Liver (tissue), 9 donors: ENCODE measurements around the gene SKAP1. TPM values are rescaled to one million over a fixed set of nuclear protein-coding genes. Genes with fewer than 3 reads are reported as not detected.
"Not testable (repeated sequence)": the region's sequence is repeated elsewhere in the genome, so short reads cannot be mapped to it uniquely, and the experiment has no call there.

Experiments used
- DNase-seq: peaks from one replicate; pipeline ENCODE4 v3.0.0-alpha.2; 2017; ENCODE audit warnings: low spot score
- H3K27ac ChIP-seq, 2 donors: one replicate each; pipeline ENCODE4 v1.7.0; 2013; ENCODE audit warnings: inconsistent platforms in 2 of 2, low read length in 2 of 2, control low read depth in 1 of 2, low read depth in 1 of 2, mild to moderate bottlenecking in 1 of 2
- H3K27me3 ChIP-seq, 4 donors: one replicate each; pipeline versions ENCODE4 v1.6.1 to v1.7.0; 2013; ENCODE audit warnings: low read length in 3 of 4, inconsistent platforms in 1 of 4, mild to moderate bottlenecking in 1 of 4, moderate library complexity in 1 of 4; ENCODE audit not compliant: control insufficient read depth in 4 of 4, insufficient read depth in 4 of 4
- H3K36me3 ChIP-seq, 4 donors: one replicate each; pipeline versions ENCODE4 v1.6.1 to v1.7.0; 2013; ENCODE audit warnings: low read length in 3 of 4, mild to moderate bottlenecking in 3 of 4, low read depth in 1 of 4, moderate library complexity in 1 of 4; ENCODE audit not compliant: control insufficient read depth in 4 of 4, insufficient read depth in 3 of 4
- H3K4me1 ChIP-seq, 4 donors: one replicate each; pipeline versions ENCODE4 v1.6.1 to v1.7.0; 2013; ENCODE audit warnings: low read length in 3 of 4, mild to moderate bottlenecking in 3 of 4, moderate library complexity in 1 of 4; ENCODE audit not compliant: control insufficient read depth in 4 of 4, insufficient read depth in 4 of 4
- H3K4me3 ChIP-seq, 3 donors: one replicate each; pipeline versions ENCODE4 v1.6.1 to v1.7.0; 2013; ENCODE audit warnings: low read length in 3 of 3, control low read depth in 1 of 3, low read depth in 1 of 3, mild to moderate bottlenecking in 1 of 3
- H3K9ac ChIP-seq, 2 donors: one replicate each; pipeline ENCODE4 v1.7.0; 2013; ENCODE audit warnings: low read length in 2 of 2, mild to moderate bottlenecking in 2 of 2, moderate library complexity in 2 of 2, control low read depth in 1 of 2, low read depth in 1 of 2
- H3K9me3 ChIP-seq, 4 donors: one replicate each; pipeline versions ENCODE4 v1.6.1 to v1.7.0; 2013; ENCODE audit warnings: low read length in 3 of 4; ENCODE audit not compliant: control insufficient read depth in 4 of 4
- EGR1 ChIP-seq, 2 donors: IDR thresholded peaks; 2 replicates each; pipeline ENCODE4 v1.6.1; 2016 to 2018; ENCODE audit warnings: antibody characterized with exemption in 2 of 2, low read depth in 2 of 2
- FOXA1 ChIP-seq: IDR thresholded peaks from 2 replicates; pipeline ENCODE4 v1.6.1; 2016; ENCODE audit warnings: antibody characterized with exemption
- FOXA2 ChIP-seq: IDR thresholded peaks from 2 replicates; pipeline ENCODE4 v1.6.1; 2016; ENCODE audit warnings: antibody characterized with exemption
- GABPA ChIP-seq, 2 donors: IDR thresholded peaks in 1 of 2; conservative IDR thresholded peaks in 1 of 2; 2 replicates each; pipeline ENCODE4 v1.6.1; 2016; ENCODE audit warnings: antibody characterized with exemption in 2 of 2, mild to moderate bottlenecking in 1 of 2, moderate library complexity in 1 of 2
- HNF4A ChIP-seq, 2 donors: conservative IDR thresholded peaks; 2 replicates each; pipeline ENCODE4 v1.6.1; 2016; ENCODE audit warnings: antibody characterized with exemption in 2 of 2, mild to moderate bottlenecking in 2 of 2
- HNF4G ChIP-seq: IDR thresholded peaks from 2 replicates; pipeline ENCODE4 v1.6.1; 2016; ENCODE audit warnings: antibody characterized with exemption
- JUND ChIP-seq, 2 donors: IDR thresholded peaks; 2 replicates each; pipeline ENCODE4 v1.6.1; 2016; ENCODE audit warnings: antibody characterized with exemption in 2 of 2
- RAD21 ChIP-seq, 2 donors: IDR thresholded peaks; 2 replicates each; pipeline ENCODE4 v1.6.1; 2016; ENCODE audit warnings: antibody characterized with exemption in 2 of 2, mild to moderate bottlenecking in 2 of 2
- RXRA ChIP-seq, 2 donors: IDR thresholded peaks; 2 replicates each; pipeline ENCODE4 v1.6.1; 2017 to 2018; ENCODE audit warnings: antibody characterized with exemption in 2 of 2, mild to moderate bottlenecking in 1 of 2
- SP1 ChIP-seq: IDR thresholded peaks from 2 replicates; pipeline ENCODE4 v1.6.1; 2018; ENCODE audit warnings: antibody characterized with exemption, mild to moderate bottlenecking
- TAF1 ChIP-seq: conservative IDR thresholded peaks from 2 replicates; pipeline ENCODE4 v1.6.1; 2016; ENCODE audit warnings: antibody characterized with exemption, mild to moderate bottlenecking
- YY1 ChIP-seq: IDR thresholded peaks from 2 replicates; pipeline ENCODE4 v1.6.1; 2016; ENCODE audit warnings: antibody characterized with exemption, mild to moderate bottlenecking
- WGBS: extraction: QIAGEN DNeasy Blood & Tissue Kit; methylation state at CpG from one replicate; pipeline ENCODE4 v1.1.7; 2013; 5-methylcytosine and 5-hydroxymethylcytosine counted together
- polyA plus RNA-seq, 2 donors: library from polyadenylated mRNA; stranded (reverse) in 1 of 2; unstranded in 1 of 2; fragments of 200-250 nt in 1 of 2; fragments of >200 nt in 1 of 2; fragmentation: Nextera tagmentation in 1 of 2; extraction: Ambion mirVana in 1 of 2; gene quantifications; one replicate each; pipeline versions ENCODE4 v1.2.1 to v1.2.3, GENCODE V29; 2013 to 2015
- total RNA-seq, 2 donors: library from RNA; depleted of rRNA; stranded (reverse); fragments of >200 nt; gene quantifications; one replicate each; pipeline ENCODE4 v1.2.3, GENCODE V29; 2014
- TF ChIP-seq, protein P1 (sequence below): IDR thresholded peaks from 2 replicates; pipeline ENCODE4 v1.6.1; 2016; ENCODE audit warnings: antibody characterized with exemption
- TF ChIP-seq, protein P2 (sequence below): fragments of 150-350 bp; IDR thresholded peaks from 2 replicates; pipeline ENCODE4 v1.5.1; 2017; ENCODE audit warnings: improper control_type of control experiment, low read depth, low read length; ENCODE audit not compliant: missing input control
- TF ChIP-seq, protein P3 (sequence below): IDR thresholded peaks from 2 replicates; pipeline ENCODE4 v1.6.1; 2016; ENCODE audit warnings: antibody characterized with exemption
- TF ChIP-seq, protein P4 (sequence below): IDR thresholded peaks from 2 replicates; pipeline ENCODE4 v1.6.1; 2016; ENCODE audit warnings: antibody characterized with exemption
- donor health status: healthy.
- donor health status: healthy.
- donor health status: healthy.
- donor health status: healthy.
- donor health status: healthy.

The SKAP1 gene
- total and polyA plus RNA-seq, 4 donors, result 2.5 to 20.8 (median 11.3) TPM

DNA sequence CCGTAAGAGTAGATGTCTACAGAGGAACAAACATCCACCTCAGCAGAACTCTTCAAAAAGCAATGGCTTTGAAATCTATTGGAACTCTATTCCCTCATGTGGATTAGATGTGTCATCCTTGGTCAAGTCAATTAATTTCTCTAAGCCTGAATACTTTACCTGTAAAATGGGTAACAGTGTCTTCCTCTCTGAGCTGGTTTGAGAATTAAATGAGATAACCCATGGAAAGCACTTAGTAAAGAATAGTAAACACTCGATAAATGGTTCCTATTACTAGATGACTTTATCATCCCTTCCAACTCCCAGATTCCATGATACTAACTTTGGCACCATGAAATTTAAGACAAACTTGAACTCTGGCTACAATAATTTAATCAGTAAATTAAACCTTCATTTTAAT, 89.1 kb downstream of the SKAP1 start:
- no peak overlapping the region for H3K27ac ChIP-seq
- WGBS, result 86% methylated on average over 2 of the region's 2 CpGs
- no peak overlapping the region for H3K4me3 ChIP-seq
- DNase-seq, result no peak
- H3K36me3 ChIP-seq, result no peaks in the 10 kb centered on the region
- H3K4me1 ChIP-seq, result no peaks in the 10 kb centered on the region
- H3K27me3 ChIP-seq, result peaks cover 0 to 15% (median 3%) of the 10 kb centered on the region in 4 donors
- TF ChIP-seq, protein P1, sequence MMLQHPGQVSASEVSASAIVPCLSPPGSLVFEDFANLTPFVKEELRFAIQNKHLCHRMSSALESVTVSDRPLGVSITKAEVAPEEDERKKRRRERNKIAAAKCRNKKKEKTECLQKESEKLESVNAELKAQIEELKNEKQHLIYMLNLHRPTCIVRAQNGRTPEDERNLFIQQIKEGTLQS, result no peak
- H3K9ac ChIP-seq, result no peak overlapping the region
- H3K9me3 ChIP-seq, result no peaks in the 10 kb centered on the region

DNA sequence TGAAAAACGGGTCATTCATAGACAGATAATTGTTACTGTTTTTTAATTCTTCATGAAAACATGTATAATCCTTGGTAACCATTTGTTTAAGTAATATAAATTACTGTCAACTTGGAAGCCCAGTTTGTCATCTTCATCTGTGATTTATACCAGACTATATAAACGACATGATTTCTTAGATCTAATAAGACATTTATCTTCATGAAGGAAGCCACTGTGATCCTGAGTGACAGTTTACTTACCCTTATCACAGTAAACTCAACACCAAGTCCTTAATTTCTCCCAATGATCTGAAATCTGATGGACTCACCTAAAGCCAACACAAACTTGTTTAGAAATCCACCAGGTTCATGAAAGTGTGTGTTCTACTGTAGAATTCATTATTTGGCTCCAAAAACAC, 91.3 kb downstream of the SKAP1 start:
- TF ChIP-seq FOXA1, result no peak
- TF ChIP-seq SP1, result no peak
- no peak for TF ChIP-seq FOXA2
- TF ChIP-seq, protein P2, sequence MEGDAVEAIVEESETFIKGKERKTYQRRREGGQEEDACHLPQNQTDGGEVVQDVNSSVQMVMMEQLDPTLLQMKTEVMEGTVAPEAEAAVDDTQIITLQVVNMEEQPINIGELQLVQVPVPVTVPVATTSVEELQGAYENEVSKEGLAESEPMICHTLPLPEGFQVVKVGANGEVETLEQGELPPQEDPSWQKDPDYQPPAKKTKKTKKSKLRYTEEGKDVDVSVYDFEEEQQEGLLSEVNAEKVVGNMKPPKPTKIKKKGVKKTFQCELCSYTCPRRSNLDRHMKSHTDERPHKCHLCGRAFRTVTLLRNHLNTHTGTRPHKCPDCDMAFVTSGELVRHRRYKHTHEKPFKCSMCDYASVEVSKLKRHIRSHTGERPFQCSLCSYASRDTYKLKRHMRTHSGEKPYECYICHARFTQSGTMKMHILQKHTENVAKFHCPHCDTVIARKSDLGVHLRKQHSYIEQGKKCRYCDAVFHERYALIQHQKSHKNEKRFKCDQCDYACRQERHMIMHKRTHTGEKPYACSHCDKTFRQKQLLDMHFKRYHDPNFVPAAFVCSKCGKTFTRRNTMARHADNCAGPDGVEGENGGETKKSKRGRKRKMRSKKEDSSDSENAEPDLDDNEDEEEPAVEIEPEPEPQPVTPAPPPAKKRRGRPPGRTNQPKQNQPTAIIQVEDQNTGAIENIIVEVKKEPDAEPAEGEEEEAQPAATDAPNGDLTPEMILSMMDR, result no peak
- TF ChIP-seq, protein P1, result no peak
- no peak for TF ChIP-seq RAD21 (IDR thresholded peaks at IDR 0.05)
- TF ChIP-seq HNF4A (conservative IDR thresholded peaks at IDR 0.05), result no peak
- no peak for TF ChIP-seq EGR1 (IDR thresholded peaks at IDR 0.05; ENCODE audit: low read depth in 2 of 2)
- TF ChIP-seq TAF1, result no peak
- no peak for TF ChIP-seq HNF4G
- no peak for TF ChIP-seq GABPA (IDR thresholded peaks at IDR 0.05 in 1 of 2, conservative IDR thresholded peaks at IDR 0.05 in 1 of 2)
- TF ChIP-seq JUND (IDR thresholded peaks at IDR 0.05), result no peak
- no peak for TF ChIP-seq YY1
- WGBS, result 48% methylated on average over 2 of the region's 2 CpGs

DNA sequence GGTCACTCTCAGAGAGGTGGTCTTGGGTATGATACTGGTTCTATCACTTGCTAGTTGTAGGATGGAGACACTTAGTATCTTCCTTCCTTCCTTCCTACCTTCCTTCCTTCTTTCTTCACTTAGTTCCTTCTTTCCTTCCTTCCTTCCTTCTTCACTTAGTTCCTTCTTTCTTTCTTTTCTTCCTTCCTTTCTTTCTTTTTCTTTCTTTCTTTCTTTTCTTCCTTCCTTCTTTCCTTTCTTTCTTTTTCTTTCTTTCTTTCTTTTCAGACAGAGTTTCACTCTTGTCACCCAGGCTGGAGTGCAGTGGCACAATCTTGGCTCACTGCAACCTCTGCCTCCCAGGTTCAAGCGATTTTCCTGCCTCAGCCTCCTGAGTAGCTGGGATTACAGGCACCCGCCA, 92.1 kb downstream of the SKAP1 start:
- H3K27me3 ChIP-seq, result peaks cover 0 to 21% (median 3%) of the 10 kb centered on the region in 4 donors

More for the DNA sequence above, 91.3 kb downstream of the SKAP1 start:
- H3K4me1 ChIP-seq, result no peaks in the 10 kb centered on the region
- H3K9ac ChIP-seq, result no peak overlapping the region
- no peaks in the 10 kb centered on the region for H3K9me3 ChIP-seq
- no peak for DNase-seq
- H3K36me3 ChIP-seq, result no peaks in the 10 kb centered on the region
- peaks cover 0 to 18% (median 3%) of the 10 kb centered on the region in 4 donors for H3K27me3 ChIP-seq
- no peak overlapping the region for H3K4me3 ChIP-seq
- H3K27ac ChIP-seq, result no peak overlapping the region

DNA sequence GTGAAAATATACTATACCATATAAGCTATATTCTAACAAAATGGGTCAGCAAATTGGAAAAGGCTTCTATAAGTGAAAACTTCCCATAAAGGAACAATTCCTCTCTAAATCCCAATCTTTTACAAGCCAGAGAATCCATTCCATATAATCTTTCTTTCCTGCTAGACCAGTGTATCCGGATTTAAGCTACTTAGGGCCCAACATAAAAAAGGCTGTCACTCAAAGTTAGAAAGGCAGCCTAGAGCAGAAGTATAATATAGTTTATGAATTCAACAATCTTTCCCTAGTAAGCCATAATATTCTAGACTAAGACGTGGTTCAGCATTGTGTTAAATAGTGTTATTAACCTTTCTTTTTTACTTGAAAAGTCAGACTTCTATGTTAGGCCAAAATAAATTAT, 93.0 kb downstream of the SKAP1 start:
- Histone ChIP-seq H3K9ac (no peak overlapping the region), H3K9me3 (no peaks in the 10 kb centered on the region), H3K27ac (no peak overlapping the region), H3K4me1 (no peaks in the 10 kb centered on the region), H3K4me3 (no peak overlapping the region), H3K36me3 (no peaks in the 10 kb centered on the region), H3K27me3 (peaks cover 0 to 21% (median 3%) of the 10 kb centered on the region in 4 donors)
- 85% methylated on average over 2 of the region's 2 CpGs for WGBS
- DNase-seq, result no peak
- TF ChIP-seq HNF4G (no peak), SP1 (no peak), RAD21 (IDR thresholded peaks at IDR 0.05) (no peak), YY1 (no peak), FOXA1 (no peak), GABPA (IDR thresholded peaks at IDR 0.05 in 1 of 2, conservative IDR thresholded peaks at IDR 0.05 in 1 of 2) (no peak), FOXA2 (no peak), RXRA (IDR thresholded peaks at IDR 0.05) (no peak), HNF4A (conservative IDR thresholded peaks at IDR 0.05) (no peak)
- TF ChIP-seq, protein P3, sequence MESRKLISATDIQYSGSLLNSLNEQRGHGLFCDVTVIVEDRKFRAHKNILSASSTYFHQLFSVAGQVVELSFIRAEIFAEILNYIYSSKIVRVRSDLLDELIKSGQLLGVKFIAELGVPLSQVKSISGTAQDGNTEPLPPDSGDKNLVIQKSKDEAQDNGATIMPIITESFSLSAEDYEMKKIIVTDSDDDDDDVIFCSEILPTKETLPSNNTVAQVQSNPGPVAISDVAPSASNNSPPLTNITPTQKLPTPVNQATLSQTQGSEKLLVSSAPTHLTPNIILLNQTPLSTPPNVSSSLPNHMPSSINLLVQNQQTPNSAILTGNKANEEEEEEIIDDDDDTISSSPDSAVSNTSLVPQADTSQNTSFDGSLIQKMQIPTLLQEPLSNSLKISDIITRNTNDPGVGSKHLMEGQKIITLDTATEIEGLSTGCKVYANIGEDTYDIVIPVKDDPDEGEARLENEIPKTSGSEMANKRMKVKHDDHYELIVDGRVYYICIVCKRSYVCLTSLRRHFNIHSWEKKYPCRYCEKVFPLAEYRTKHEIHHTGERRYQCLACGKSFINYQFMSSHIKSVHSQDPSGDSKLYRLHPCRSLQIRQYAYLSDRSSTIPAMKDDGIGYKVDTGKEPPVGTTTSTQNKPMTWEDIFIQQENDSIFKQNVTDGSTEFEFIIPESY, result no peak
- TF ChIP-seq, protein P4, sequence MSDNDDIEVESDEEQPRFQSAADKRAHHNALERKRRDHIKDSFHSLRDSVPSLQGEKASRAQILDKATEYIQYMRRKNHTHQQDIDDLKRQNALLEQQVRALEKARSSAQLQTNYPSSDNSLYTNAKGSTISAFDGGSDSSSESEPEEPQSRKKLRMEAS, result no peak
- TF ChIP-seq, protein P2, result no peak
- TF ChIP-seq, protein P1, result no peak

More for the DNA sequence above, 92.1 kb downstream of the SKAP1 start:
- not testable (repeated sequence) for H3K27ac ChIP-seq, DNase-seq, H3K4me1 ChIP-seq, H3K9me3 ChIP-seq, H3K9ac ChIP-seq, H3K36me3 ChIP-seq, H3K4me3 ChIP-seq
- 86% methylated on average over 2 of the region's 2 CpGs for WGBS
